GM12873 (cell line): ENCODE data around the gene ZNF428.

ENCODE experiments used
- CTCF ChIP-seq: IDR thresholded peaks from 2 replicates; pipeline ENCODE4 v1.5.1; 2012; ENCODE audit warnings: low read depth, mild to moderate bottlenecking, moderate library complexity, low read length, control low read depth; ENCODE audit not compliant: insufficient read depth; ENCODE audit errors: missing control alignments

ZNF428 gene

GRCh38 chr19:43648633-43649032, 29.2 kb upstream of the ZNF428 start:
- TF ChIP-seq CTCF = no peak

- TF ChIP-seq CTCF = no peak
These were observed 24.8 kb upstream of the ZNF428 start for GRCh38 chr19:43644181-43644580.

GRCh38 chr19:43643326-43643725, 23.9 kb upstream of the ZNF428 start:
- TF ChIP-seq CTCF = no peak

- no peak for TF ChIP-seq CTCF
These were observed 23.1 kb upstream of the ZNF428 start for GRCh38 chr19:43642531-43642930.

- no peak for TF ChIP-seq CTCF
These were observed 21.9 kb upstream of the ZNF428 start for GRCh38 chr19:43641333-43641732.

- no peak for TF ChIP-seq CTCF
These were observed 21.0 kb upstream of the ZNF428 start for GRCh38 chr19:43640424-43640757.

- TF ChIP-seq CTCF = no peak
These were observed 20.3 kb upstream of the ZNF428 start, which contains the start of gene CADM4 for GRCh38 chr19:43639519-43640423. TSS of gene CADM4 (minus strand) at chr19:43639850. CDS start at chr19:43639790, 60 bp downstream.
